Measurements from ENCODE around the gene ZNF432. TPM values are rescaled to one million over a fixed set of nuclear protein-coding genes. Genes with fewer than 3 reads are reported as not detected.

Gene ZNF432
- total RNA-seq (2014; rRNA removed; shearing (Covaris generic)): 9.0 and 13.2 TPM in 2 replicates
- polyA plus RNA-seq (2016; fragmentation: Nextera tagmentation; extraction: Ambion mirVana): 3.3 and 3.8 TPM in 2 replicates
- long read RNA-seq: 0 reads

- H3K27ac Mint-ChIP-seq: peak within 1 kb of the TSS; percentile 99
- ATAC-seq (peak; percentile 96), DNase-seq (ENCODE audit: low spot score) (peak; percentile 100)
- Histone ChIP-seq H4K20me1 (replicated peaks; ENCODE audit: insufficient read depth) (no peaks in the 10 kb centered on the region), H3K36me3 (ENCODE audit: insufficient read depth) (no peaks in the 10 kb centered on the region), H3K4me2 (peak within 1 kb of the TSS; percentile 90), H3K27ac (ENCODE audit: low read depth) (peak within 1 kb of the TSS; percentile 84; the same call in 1 of the 2 replicates), H3K4me3 (peak within 1 kb of the TSS; percentile 69), H3F3A (replicated peaks; ENCODE audit: low read depth) (no peaks in the 10 kb centered on the region), H3K4me1 (ENCODE audit: insufficient read depth) (0 out of 2 replicates have a peak, but pooled peaks cover 9% of the 10 kb centered on the region), H3K9me2 (ENCODE audit: insufficient read depth) (no peaks in the 10 kb centered on the region), H3K27me3 (ENCODE audit: insufficient read depth) (no peaks in the 10 kb centered on the region), H2AFZ (peak within 1 kb of the TSS; percentile 90), H3K79me2 (replicated peaks; ENCODE audit: insufficient read depth) (0 out of 2 replicates have a peak, but pooled peaks cover 8% of the 10 kb centered on the region)
- peaks cover 10% of the 10 kb centered on the region for H3K4me1 Mint-ChIP-seq
- no peak for TF ChIP-seq CTCF (conservative IDR thresholded peaks at IDR 0.05; ENCODE audit: low read depth in 2 of 2)
- TF ChIP-seq NANOG (IDR thresholded peaks at IDR 0.05; ENCODE audit: borderline replicate concordance): no peak
- peak; percentile 17; the same call in 1 of the 2 replicates for TF ChIP-seq POLR2AphosphoS5 (IDR thresholded peaks at IDR 0.05; ENCODE audit: low read depth)
- no peak for TF ChIP-seq EZH2 (IDR thresholded peaks at IDR 0.05; ENCODE audit: low read depth, unreplicated experiment)
- no peak for TF ChIP-seq ZNF462 (CRISPR knock-in tag; IDR thresholded peaks at IDR 0.05)
- no peak for TF ChIP-seq REST (IDR thresholded peaks at IDR 0.05; ENCODE audit: unreplicated experiment)
- no peak; the same call in 1 of the 2 replicates for TF ChIP-seq ETS1 (IDR thresholded peaks at IDR 0.05)
- TF ChIP-seq EZH2phosphoT487 (IDR thresholded peaks at IDR 0.05; ENCODE audit: unreplicated experiment): no peak
- TF ChIP-seq STAT1 (IDR thresholded peaks at IDR 0.05; ENCODE audit: unreplicated experiment): no peak
- peak; percentile 85 for TF ChIP-seq CREB1 (CRISPR knock-in tag; IDR thresholded peaks at IDR 0.05; ENCODE audit: low read depth)
- H3K4me3 Mint-ChIP-seq: peak within 1 kb of the TSS; percentile 91
- peaks cover 8% of the 10 kb centered on the region for H3K27me3 Mint-ChIP-seq (ENCODE audit: insufficient read depth, low read depth, poor library complexity)
- peaks cover 53% of the 10 kb centered on the region for H3K36me3 Mint-ChIP-seq (ENCODE audit: low read depth)
- peaks cover 40% of the 10 kb centered on the region for H3K9me3 Mint-ChIP-seq
Observed at GRCh38 chr19:52048555-52049501, at the start of gene ZNF432. TSS of gene ZNF432 (minus strand) at chr19:52048838. CDS start at chr19:52046868, 1,970 bp downstream.

Measured in GM23338 (cell line).